IMR-90 (cell line): ENCODE results near the gene NR5A1.

Experiments
- CTCF ChIP-seq: conservative IDR thresholded peaks from 2 replicates; pipeline ENCODE4 v1.5.1; 2012; ENCODE audit warnings: mild to moderate bottlenecking, low read depth, low read length, improper control_type of control experiment
- FOS ChIP-seq: fragments of 150-350 bp; IDR thresholded peaks from 2 replicates; pipeline ENCODE4 v1.6.1; 2016; ENCODE audit warnings: low read depth, low read length
- MAFK ChIP-seq: IDR thresholded peaks from 2 replicates; pipeline ENCODE4 v1.6.1; 2012; ENCODE audit warnings: low read depth, low read length, improper control_type of control experiment
- POLR2A ChIP-seq: IDR thresholded peaks from 2 replicates; pipeline ENCODE4 v1.6.1; 2012; ENCODE audit warnings: mild to moderate bottlenecking, low read depth, low read length

DNA sequence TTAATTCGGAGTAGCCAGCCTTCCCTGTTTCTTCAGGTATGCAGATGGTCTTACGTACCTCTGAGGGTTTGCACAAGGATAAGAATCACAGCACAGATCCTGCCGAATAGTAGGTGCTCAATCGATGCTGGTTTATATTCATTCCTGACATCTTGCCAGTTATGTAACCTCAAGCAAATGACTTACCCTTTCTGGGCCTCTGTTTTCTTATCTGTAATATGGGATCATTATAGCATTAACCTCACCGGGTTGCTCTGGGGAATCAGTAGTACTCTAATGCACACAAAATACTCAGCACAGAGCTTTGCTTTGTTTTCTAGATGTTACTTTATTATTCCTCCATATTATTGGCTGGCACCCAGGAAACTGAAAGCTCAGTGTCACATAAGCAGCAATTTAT is 7.7 kb upstream of the NR5A1 start:
- TF ChIP-seq CTCF: no peak
- TF ChIP-seq POLR2A: no peak
- no peak for TF ChIP-seq FOS
- TF ChIP-seq MAFK: no peak
